Mucosa of gallbladder (tissue), 1 donor: ENCODE data around the gene PCDHGA7. TPM values are rescaled to one million over a fixed set of nuclear protein-coding genes. Genes with fewer than 3 reads are reported as not detected.
"Not testable (repeated sequence)": the region's sequence is repeated elsewhere in the genome, so short reads cannot be mapped to it uniquely, and the experiment has no call there.

Source experiments
- DNase-seq: peaks from one replicate; pipeline ENCODE4 v3.0.0-alpha.2; 2020; ENCODE audit warnings: low spot score
- total RNA-seq: library from RNA; stranded (reverse); gene quantifications from one replicate; pipeline ENCODE4 v1.2.1, GENCODE V29; 2021
- donor health status: DM: no; HTN: no; CAD: no.

The PCDHGA7 gene
- total RNA-seq, 1 donor from 2014 or later = 4.5 TPM

DNA sequence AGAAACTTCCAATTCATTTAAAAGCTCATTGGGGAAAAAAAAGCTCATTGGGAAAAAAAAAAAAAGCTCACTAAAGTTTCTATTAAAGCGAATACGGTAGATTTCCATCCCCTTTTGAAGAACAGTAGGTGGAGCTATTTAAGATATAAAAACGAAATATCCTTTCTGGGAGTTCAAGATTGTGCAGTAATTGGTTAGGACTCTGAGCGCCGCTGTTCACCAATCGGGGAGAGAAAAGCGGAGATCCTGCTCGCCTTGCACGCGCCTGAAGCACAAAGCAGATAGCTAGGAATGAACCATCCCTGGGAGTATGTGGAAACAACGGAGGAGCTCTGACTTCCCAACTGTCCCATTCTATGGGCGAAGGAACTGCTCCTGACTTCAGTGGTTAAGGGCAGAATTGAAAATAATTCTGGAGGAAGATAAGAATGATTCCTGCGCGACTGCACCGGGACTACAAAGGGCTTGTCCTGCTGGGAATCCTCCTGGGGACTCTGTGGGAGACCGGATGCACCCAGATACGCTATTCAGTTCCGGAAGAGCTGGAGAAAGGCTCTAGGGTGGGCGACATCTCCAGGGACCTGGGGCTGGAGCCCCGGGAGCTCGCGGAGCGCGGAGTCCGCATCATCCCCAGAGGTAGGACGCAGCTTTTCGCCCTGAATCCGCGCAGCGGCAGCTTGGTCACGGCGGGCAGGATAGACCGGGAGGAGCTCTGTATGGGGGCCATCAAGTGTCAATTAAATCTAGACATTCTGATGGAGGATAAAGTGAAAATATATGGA, 48.0 kb downstream of the PCDHGA7 start, which contains the start of gene PCDHGA12:
Gene PCDHGA12 (plus strand): TSS at position 176 of the 782 bp plus-strand sequence. CDS start 253 bp downstream, at position 429.
- peak; percentile 57 for DNase-seq

DNA sequence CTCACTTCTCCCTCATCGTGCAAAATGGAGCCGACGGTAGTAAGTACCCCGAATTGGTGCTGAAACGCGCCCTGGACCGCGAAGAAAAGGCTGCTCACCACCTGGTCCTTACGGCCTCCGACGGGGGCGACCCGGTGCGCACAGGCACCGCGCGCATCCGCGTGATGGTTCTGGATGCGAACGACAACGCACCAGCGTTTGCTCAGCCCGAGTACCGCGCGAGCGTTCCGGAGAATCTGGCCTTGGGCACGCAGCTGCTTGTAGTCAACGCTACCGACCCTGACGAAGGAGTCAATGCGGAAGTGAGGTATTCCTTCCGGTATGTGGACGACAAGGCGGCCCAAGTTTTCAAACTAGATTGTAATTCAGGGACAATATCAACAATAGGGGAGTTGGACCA, 48.7 kb downstream of the PCDHGA7 start:
- no peak for DNase-seq

DNA sequence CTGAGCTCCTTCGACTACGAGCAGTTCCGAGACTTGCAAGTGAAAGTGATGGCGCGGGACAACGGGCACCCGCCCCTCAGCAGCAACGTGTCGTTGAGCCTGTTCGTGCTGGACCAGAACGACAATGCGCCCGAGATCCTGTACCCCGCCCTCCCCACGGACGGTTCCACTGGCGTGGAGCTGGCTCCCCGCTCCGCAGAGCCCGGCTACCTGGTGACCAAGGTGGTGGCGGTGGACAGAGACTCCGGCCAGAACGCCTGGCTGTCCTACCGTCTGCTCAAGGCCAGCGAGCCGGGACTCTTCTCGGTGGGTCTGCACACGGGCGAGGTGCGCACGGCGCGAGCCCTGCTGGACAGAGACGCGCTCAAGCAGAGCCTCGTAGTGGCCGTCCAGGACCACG, 49.8 kb downstream of the PCDHGA7 start:
- DNase-seq = not testable (repeated sequence)

DNA sequence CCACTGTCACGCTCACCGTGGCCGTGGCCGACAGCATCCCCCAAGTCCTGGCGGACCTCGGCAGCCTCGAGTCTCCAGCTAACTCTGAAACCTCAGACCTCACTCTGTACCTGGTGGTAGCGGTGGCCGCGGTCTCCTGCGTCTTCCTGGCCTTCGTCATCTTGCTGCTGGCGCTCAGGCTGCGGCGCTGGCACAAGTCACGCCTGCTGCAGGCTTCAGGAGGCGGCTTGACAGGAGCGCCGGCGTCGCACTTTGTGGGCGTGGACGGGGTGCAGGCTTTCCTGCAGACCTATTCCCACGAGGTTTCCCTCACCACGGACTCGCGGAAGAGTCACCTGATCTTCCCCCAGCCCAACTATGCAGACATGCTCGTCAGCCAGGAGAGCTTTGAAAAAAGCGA, 50.2 kb downstream of the PCDHGA7 start:
- not testable (repeated sequence) for DNase-seq

DNA sequence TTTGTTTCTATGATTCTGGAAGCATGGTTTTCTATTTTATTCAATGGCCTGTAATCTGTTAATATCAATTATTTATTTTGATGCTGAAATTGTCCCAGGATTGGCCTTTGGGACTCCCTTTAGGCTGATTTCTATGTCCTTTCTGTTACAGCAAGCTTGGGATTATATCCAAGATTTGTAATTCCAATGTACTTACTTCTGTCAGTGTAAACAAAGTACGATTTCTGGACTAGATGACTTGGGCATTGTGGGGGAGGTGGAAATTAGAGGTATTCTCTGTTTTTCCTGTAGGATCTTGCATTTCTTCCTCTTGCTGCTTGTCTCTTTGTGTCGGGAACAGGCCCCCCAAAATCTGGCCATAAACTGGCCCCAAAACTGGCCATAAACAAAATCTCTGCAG, 51.5 kb downstream of the PCDHGA7 start:
- no peak for DNase-seq

Other genes with a start within 250 kb of the PCDHGA7 start
- gene PCDHB5, start 247.5 kb upstream of the PCDHGA7 start, total RNA-seq = 8.0 TPM
- 0.60 TPM for gene PCDHB6, start 232.7 kb upstream of the PCDHGA7 start, total RNA-seq
- 2.1 TPM for gene PCDHB7, start 210.1 kb upstream of the PCDHGA7 start, total RNA-seq
- 1.8 TPM for gene PCDHB8, start 205.0 kb upstream of the PCDHGA7 start, total RNA-seq
- 3.0 TPM for gene PCDHB16, start 200.4 kb upstream of the PCDHGA7 start, total RNA-seq
- 2.1 TPM for gene PCDHB9, start 195.6 kb upstream of the PCDHGA7 start, total RNA-seq
- 2.5 TPM for gene PCDHB10, start 190.4 kb upstream of the PCDHGA7 start, total RNA-seq
- 8.5 TPM for gene PCDHB11, start 183.1 kb upstream of the PCDHGA7 start, total RNA-seq
- 3.5 TPM for gene PCDHB12, start 174.0 kb upstream of the PCDHGA7 start, total RNA-seq
- gene PCDHB13, start 168.8 kb upstream of the PCDHGA7 start, total RNA-seq = 8.3 TPM
- 9.4 TPM for gene PCDHB14, start 159.4 kb upstream of the PCDHGA7 start, total RNA-seq
- 3.6 TPM for gene PCDHB15, start 137.3 kb upstream of the PCDHGA7 start, total RNA-seq
- not detected for gene SLC25A2, start 78.7 kb upstream of the PCDHGA7 start, total RNA-seq
- 65.2 TPM for gene TAF7, start 62.0 kb upstream of the PCDHGA7 start, total RNA-seq
- 0.72 TPM for gene PCDHGA1, start 52.2 kb upstream of the PCDHGA7 start, total RNA-seq
- gene PCDHGA2, start 44.0 kb upstream of the PCDHGA7 start, total RNA-seq = 6.7 TPM
- 4.0 TPM for gene PCDHGA3, start 38.9 kb upstream of the PCDHGA7 start, total RNA-seq
- gene PCDHGB1, start 32.6 kb upstream of the PCDHGA7 start, total RNA-seq = 4.6 TPM
- 3.3 TPM for gene PCDHGA4, start 27.7 kb upstream of the PCDHGA7 start, total RNA-seq
- 5.1 TPM for gene PCDHGB2, start 22.7 kb upstream of the PCDHGA7 start, total RNA-seq
- 3.3 TPM for gene PCDHGA5, start 18.6 kb upstream of the PCDHGA7 start, total RNA-seq
- gene PCDHGB3, start 12.5 kb upstream of the PCDHGA7 start, total RNA-seq = 3.0 TPM
- 6.6 TPM for gene PCDHGA6, start 8.9 kb upstream of the PCDHGA7 start, total RNA-seq
- gene PCDHGB4, start 5.0 kb downstream of the PCDHGA7 start, total RNA-seq = 5.2 TPM
- 1.9 TPM for gene PCDHGA8, start 9.9 kb downstream of the PCDHGA7 start, total RNA-seq
- 12.4 TPM for gene PCDHGB5, start 15.2 kb downstream of the PCDHGA7 start, total RNA-seq
- gene PCDHGA9, start 20.0 kb downstream of the PCDHGA7 start, total RNA-seq = 7.5 TPM
- 11.6 TPM for gene PCDHGB6, start 25.3 kb downstream of the PCDHGA7 start, total RNA-seq
- 6.2 TPM for gene PCDHGA10, start 30.2 kb downstream of the PCDHGA7 start, total RNA-seq
- 15.5 TPM for gene PCDHGB7, start 34.9 kb downstream of the PCDHGA7 start, total RNA-seq
- 4.2 TPM for gene PCDHGA11, start 38.3 kb downstream of the PCDHGA7 start, total RNA-seq
- gene PCDHGA12, start 47.8 kb downstream of the PCDHGA7 start, total RNA-seq = 10.2 TPM
- 82.4 TPM for gene PCDHGC3, start 93.2 kb downstream of the PCDHGA7 start, total RNA-seq
- gene PCDHGC4, start 102.3 kb downstream of the PCDHGA7 start, total RNA-seq = 2.6 TPM
- 2.0 TPM for gene PCDHGC5, start 106.3 kb downstream of the PCDHGA7 start, total RNA-seq
- 85.9 TPM for gene DIAPH1, start 236.3 kb downstream of the PCDHGA7 start, total RNA-seq